Panc1 (cell line): Measurements from ENCODE around the gene HCN2.

Source experiments
- SIN3A ChIP-seq: IDR thresholded peaks from 2 replicates; pipeline ENCODE4 v1.6.1; 2012; ENCODE audit warnings: low read depth, mild to moderate bottlenecking, low read length, moderate library complexity, borderline replicate concordance; ENCODE audit not compliant: insufficient read depth
- TCF7L2 ChIP-seq: IDR thresholded peaks from 2 replicates; pipeline ENCODE4 v1.6.1; 2011; ENCODE audit warnings: mild to moderate bottlenecking, low read depth, low read length, inconsistent platforms
- TF ChIP-seq, protein P1 (sequence below): fragments of 450-650 bp; IDR thresholded peaks from 2 replicates; pipeline ENCODE4 v1.5.1; 2017; ENCODE audit warnings: mild to moderate bottlenecking

DNA sequence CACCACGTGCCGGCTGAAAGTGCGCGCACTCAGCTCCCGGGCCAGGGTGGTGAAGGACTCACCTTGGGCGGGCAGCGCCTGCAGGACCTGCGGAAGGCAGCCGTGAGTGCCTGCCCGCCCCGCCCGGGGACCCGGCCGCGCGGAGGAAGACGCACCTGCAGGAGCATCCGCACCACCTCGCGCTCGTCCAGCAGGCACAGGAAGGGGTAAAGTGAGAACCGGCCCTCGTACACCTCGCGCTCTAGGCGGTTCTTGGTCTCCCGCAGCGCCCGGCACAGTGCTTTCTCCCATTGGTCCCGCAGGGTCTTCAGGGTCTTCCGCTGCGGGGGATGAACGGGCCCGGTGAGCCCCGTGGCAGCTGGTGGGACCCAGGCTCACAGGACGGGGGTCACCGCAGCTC lies 33.0 kb downstream of the HCN2 start:
- no peak for TF ChIP-seq TCF7L2
- TF ChIP-seq, protein P1, sequence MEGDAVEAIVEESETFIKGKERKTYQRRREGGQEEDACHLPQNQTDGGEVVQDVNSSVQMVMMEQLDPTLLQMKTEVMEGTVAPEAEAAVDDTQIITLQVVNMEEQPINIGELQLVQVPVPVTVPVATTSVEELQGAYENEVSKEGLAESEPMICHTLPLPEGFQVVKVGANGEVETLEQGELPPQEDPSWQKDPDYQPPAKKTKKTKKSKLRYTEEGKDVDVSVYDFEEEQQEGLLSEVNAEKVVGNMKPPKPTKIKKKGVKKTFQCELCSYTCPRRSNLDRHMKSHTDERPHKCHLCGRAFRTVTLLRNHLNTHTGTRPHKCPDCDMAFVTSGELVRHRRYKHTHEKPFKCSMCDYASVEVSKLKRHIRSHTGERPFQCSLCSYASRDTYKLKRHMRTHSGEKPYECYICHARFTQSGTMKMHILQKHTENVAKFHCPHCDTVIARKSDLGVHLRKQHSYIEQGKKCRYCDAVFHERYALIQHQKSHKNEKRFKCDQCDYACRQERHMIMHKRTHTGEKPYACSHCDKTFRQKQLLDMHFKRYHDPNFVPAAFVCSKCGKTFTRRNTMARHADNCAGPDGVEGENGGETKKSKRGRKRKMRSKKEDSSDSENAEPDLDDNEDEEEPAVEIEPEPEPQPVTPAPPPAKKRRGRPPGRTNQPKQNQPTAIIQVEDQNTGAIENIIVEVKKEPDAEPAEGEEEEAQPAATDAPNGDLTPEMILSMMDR = no peak
- TF ChIP-seq SIN3A = no peak
